Gastrocnemius medialis (tissue), 4 donors: Measurements from ENCODE around the gene WDSUB1.

Source experiments
- POLR2A ChIP-seq, 2 donors: fragments of 450-650 bp; IDR thresholded peaks; one replicate each; pipeline ENCODE4 v1.6.1; 2017; ENCODE audit warnings: antibody characterized with exemption in 2 of 2, mild to moderate bottlenecking in 2 of 2, moderate library complexity in 2 of 2
- TF ChIP-seq, protein P1 (sequence below), 5 experiments: fragments of 450-650 bp in 3 of 5; fragments of 200-600 bp in 2 of 5; sonication (generic) in 2 of 5; IDR thresholded peaks in 4 of 5; conservative IDR thresholded peaks in 1 of 5; 1 replicate in 4 of 5; 2 replicates in 1 of 5; pipeline ENCODE4 v1.5.1; 2016 to 2019; ENCODE audit warnings: antibody characterized with exemption in 5 of 5, mild to moderate bottlenecking in 3 of 5, moderate library complexity in 3 of 5

GRCh38 chr2:159279700-159280099 lies 6.8 kb downstream of the WDSUB1 start:
- TF ChIP-seq, protein P1, sequence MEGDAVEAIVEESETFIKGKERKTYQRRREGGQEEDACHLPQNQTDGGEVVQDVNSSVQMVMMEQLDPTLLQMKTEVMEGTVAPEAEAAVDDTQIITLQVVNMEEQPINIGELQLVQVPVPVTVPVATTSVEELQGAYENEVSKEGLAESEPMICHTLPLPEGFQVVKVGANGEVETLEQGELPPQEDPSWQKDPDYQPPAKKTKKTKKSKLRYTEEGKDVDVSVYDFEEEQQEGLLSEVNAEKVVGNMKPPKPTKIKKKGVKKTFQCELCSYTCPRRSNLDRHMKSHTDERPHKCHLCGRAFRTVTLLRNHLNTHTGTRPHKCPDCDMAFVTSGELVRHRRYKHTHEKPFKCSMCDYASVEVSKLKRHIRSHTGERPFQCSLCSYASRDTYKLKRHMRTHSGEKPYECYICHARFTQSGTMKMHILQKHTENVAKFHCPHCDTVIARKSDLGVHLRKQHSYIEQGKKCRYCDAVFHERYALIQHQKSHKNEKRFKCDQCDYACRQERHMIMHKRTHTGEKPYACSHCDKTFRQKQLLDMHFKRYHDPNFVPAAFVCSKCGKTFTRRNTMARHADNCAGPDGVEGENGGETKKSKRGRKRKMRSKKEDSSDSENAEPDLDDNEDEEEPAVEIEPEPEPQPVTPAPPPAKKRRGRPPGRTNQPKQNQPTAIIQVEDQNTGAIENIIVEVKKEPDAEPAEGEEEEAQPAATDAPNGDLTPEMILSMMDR (IDR thresholded peaks at IDR 0.05 in 4 of 5, conservative IDR thresholded peaks at IDR 0.05 in 1 of 5): no peak
- no peak for TF ChIP-seq POLR2A (IDR thresholded peaks at IDR 0.05)
